Ishikawa (cell line): ENCODE data around the gene RASA1.

Experiments used
- CEBPB ChIP-seq: IDR thresholded peaks from 2 replicates; pipeline ENCODE4 v1.6.1; 2012
- CREB1 ChIP-seq: IDR thresholded peaks from 2 replicates; pipeline ENCODE4 v1.6.1; 2012; ENCODE audit warnings: low read depth
- TAF1 ChIP-seq: IDR thresholded peaks from 2 replicates; pipeline ENCODE4 v1.6.1; 2012; ENCODE audit warnings: low read depth, mild to moderate bottlenecking
- YY1 ChIP-seq: IDR thresholded peaks from 2 replicates; pipeline ENCODE4 v1.6.1; 2012; ENCODE audit warnings: low read depth
- TF ChIP-seq, protein P1 (sequence below): IDR thresholded peaks from 2 replicates; pipeline ENCODE4 v1.6.1; 2012; ENCODE audit warnings: low read depth, mild to moderate bottlenecking

DNA sequence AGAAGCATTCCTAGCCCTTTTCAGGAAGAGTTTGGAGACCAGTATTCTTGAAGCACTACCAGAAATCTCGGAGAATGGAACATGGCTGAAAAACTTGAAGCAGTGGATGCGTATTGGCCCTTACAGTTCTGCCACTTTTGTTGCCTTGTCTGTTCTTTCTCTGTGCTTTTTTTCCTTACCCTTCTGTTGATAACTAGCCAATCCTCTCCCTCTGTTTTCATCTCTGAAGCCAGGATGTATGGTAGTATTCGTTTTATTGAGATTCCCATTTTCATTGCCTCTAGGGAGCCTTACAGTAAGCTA is 145.6 kb downstream of the RASA1 start:
- TF ChIP-seq CREB1 (no peak), YY1 (no peak), CEBPB (no peak), TAF1 (no peak)
- TF ChIP-seq, protein P1, sequence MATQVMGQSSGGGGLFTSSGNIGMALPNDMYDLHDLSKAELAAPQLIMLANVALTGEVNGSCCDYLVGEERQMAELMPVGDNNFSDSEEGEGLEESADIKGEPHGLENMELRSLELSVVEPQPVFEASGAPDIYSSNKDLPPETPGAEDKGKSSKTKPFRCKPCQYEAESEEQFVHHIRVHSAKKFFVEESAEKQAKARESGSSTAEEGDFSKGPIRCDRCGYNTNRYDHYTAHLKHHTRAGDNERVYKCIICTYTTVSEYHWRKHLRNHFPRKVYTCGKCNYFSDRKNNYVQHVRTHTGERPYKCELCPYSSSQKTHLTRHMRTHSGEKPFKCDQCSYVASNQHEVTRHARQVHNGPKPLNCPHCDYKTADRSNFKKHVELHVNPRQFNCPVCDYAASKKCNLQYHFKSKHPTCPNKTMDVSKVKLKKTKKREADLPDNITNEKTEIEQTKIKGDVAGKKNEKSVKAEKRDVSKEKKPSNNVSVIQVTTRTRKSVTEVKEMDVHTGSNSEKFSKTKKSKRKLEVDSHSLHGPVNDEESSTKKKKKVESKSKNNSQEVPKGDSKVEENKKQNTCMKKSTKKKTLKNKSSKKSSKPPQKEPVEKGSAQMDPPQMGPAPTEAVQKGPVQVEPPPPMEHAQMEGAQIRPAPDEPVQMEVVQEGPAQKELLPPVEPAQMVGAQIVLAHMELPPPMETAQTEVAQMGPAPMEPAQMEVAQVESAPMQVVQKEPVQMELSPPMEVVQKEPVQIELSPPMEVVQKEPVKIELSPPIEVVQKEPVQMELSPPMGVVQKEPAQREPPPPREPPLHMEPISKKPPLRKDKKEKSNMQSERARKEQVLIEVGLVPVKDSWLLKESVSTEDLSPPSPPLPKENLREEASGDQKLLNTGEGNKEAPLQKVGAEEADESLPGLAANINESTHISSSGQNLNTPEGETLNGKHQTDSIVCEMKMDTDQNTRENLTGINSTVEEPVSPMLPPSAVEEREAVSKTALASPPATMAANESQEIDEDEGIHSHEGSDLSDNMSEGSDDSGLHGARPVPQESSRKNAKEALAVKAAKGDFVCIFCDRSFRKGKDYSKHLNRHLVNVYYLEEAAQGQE: no peak
